ENCODE data around the gene LRRFIP2.

- no peak for TF ChIP-seq CTCF (IDR thresholded peaks at IDR 0.05; ENCODE audit: insufficient read depth, low read length)
- no peak for TF ChIP-seq POLR2AphosphoS5 (IDR thresholded peaks at IDR 0.05; ENCODE audit: low read depth)
Measured at GRCh38 chr3:37026851-37027250, 147.5 kb downstream of the LRRFIP2 start.

Measured in HL-60 (cell line).